Activated naive CD8-positive, alpha-beta T cell treated with anti-CD3 and anti-CD28 coated beads, Interleukin-2, amount 50 U/mL, for 16 hours (primary cell): ENCODE data around the gene MICAL1.
A peak's percentile ranks its signal among the peaks of the same experiment; 100 is the strongest.

Experiments
- DNase-seq: peaks from one replicate; pipeline ENCODE4 v3.0.0-alpha.2; 2020; ENCODE audit warnings: low read depth, low spot score

Gene MICAL1

DNA sequence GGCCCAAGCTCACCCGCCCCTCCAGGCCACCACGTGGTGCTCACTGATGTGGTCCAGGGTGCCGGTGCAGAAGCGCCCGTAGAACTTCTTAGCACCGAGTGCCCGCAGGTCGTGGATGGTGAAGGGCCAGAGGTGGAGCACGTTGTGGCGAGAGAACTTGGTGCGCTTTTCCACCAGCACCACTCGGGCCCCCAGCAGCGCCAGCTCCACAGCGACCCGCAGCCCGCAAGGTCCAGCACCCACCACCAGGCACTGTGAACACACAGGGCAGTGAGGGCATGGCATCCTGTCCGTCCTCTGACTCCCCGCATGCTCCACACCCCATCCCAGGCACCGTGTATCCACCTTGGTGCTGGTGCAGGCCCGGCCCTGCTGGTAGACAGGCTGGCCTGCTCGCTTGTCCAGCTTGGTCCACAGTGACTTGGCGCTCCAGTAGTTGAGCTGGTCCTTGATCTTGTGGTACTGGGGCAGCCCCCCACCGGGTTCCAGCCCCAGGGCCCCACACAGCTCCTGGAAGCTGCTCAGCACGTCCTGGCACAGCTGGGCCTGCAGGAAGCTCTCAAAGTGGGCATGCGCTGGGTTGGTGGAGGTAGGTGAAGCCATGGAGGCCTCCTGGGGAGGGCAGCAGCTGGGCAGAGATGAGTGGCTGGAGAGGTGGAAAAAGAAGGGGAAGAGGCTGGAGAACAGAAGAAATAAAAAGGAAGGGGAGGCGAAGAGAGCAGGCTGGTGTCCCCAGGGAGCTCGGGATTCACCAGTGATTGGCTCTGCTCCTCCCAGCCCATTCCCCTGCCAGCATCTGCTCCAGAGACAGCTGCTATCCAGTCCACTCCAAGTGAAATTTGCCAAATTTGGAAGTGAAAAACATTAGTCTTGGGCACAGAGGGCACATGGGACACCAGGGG is 1.7 kb downstream of the MICAL1 start:
- DNase-seq: no peak

DNA sequence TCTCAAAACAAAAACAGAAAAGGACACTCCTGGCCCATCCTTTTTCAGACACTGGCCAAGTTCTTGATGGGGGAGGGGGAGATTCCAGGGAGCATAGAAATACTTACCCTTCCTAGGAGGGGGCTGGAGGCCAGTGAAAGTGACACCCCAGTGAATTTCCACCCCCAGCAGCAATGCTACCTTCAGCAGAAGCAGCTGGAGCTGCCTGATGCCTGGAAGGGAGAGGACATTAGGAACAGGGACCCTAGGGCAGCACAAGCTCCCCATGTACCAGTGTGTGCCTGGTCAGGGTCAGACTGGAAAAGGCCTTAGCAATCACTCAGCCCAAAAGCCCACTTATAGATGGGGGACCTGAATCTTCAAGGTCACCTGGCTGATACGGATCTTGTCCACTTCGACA is 2.4 kb downstream of the MICAL1 start:
- DNase-seq: no peak

DNA sequence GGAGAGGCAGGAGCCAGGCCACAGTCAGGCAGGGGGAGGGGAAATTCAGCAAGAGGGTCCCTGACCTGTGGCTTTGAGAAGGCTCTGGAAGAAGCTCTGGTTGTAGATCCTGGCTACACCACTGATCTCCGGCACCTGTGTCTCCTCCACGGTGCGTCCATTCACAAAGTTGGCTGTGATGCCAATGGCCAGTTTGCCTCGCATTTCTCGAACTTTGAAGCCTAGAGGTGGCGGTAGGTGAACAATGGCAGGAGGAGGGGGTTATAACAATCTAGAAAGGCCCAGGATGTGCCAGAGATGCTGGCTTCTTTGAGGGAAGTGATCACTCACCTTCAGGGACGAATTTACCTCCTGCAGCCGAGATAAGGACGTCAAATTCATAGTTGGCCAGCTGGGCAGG is 3.4 kb downstream of the MICAL1 start:
- no peak for DNase-seq

DNA sequence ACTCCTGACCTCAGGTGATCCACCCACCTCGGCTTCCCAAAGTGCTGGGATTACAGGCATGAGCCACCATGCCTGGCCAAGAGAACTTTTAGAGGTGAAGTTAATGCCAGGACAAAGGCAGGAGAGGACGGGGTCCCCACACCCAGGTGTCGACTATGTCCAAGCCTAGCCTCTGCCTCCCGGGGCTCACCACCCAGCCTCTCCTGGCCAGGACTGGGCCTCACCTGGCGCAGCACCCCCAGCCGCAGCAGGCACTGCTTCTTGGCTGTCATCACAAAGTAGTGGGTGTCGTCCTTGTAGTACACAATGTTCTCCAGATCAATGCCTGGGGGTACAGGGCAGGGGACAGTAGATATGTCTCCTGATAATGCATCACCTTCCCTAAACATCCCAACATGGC is 4.2 kb downstream of the MICAL1 start:
- DNase-seq: no peak

DNA sequence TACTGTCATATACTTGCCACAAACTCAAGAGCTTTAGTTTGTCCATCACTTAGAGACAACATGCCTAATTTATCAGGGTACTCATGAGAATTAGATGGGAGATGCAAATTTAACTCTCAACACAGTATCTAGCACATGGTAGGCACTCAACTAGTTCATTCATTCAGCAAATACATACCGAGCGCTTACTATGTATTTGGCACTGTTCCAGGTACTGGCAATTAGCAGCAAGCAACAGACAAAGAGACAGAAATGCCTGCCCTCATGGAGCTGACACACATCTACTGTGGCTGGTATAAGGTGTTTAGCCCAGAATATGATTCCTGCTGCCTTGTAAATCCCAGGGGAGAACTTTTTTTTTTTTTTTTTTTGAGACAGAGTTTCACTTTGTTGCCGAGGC is 4.8 kb downstream of the MICAL1 start:
- no peak for DNase-seq

DNA sequence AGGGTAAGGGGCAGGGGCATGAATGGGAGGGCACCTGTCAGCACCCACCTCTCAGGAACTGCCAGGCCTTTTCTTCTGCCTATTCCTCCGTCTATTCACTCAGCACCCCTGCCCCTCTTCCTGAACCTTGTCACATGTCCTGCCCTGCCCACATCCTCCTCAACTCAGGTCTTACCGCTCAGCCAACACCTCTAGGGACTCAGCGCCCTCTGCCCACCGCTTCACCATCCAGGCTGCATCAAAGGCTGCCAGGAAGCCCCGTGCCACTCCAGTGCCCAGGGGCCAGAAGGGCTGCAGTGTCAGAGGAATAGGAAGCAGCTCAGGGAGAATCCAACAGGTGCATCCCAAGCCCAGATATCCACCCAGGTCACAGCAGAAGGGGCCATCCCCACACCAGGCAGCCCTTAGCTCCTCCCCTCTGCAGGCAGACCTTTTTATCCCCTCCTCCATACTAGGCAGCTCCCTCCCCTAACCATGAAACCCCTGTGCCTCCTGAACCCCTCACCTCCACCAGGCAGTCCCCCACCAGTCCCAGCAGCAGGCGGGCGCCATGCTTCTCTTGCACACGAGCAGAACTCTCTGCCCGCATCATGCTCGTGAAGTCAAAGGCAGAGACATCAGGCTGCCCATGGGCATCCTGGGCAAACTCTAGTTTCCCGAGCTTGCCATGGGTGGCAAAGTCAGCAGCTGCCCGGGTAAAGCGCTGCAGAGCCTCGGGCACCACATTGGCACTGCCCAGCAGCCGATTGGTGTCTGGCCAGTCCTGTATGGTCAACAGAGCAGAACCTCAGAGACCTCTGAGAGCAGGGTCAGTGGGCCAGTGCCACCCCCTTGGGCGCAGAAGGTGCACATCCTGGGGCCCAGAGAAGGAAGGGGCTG is 5.5 kb downstream of the MICAL1 start:
- no peak for DNase-seq

DNA sequence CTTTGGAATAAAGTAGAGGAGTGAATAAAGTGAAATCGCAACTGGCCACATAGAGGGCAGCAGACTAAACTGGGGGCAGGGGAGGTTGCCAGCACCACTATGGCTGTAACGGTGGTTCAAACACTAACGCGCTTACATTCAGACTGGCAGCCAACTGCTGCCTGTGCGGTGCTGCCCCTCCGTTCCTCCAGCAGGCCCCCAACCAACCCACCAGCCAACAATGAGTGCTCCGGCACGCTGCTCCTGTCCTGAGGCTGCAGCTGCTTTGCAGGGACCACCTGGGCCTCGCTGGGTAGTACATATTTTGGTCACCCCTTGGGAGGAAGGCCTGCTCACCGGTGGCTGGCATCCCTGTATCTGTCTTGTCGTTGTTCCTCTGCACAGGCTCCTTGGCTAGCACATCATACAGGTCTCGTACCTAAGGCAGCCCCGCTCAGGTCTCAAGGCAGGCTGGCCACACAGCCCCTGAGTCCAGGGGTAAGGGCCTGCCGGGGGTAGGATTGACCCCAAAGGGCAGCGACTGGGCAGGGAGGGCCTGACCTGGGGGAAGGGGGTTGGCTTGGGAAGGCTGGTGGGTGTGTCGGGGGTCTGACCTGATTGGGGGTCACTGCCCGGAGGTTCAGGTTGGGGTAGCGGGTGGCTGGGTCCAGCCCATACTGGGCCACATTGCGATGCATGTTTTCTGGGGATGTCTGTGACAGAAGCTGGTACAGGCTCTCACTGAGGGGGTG is 6.3 kb downstream of the MICAL1 start:
- no peak for DNase-seq

DNA sequence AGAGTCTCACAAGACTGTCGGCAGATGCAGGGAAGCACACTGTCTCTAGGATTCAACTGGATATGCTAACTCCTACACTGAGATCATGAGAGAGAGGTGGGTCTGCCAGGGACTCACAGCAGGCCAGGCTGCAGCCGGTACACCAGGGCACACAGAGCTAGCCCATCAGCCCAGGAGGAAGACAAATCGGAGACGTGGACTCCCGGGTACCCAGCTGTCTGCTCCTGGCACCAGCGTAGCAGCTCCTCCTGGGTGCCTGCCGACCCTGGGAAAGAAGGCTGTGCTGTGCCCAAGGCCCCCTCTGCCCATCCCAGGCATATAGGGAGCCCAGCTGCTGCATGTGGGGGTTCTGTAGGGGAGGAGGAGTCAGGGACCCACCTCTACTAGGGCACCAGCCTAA is 7.0 kb downstream of the MICAL1 start:
- no peak for DNase-seq

DNA sequence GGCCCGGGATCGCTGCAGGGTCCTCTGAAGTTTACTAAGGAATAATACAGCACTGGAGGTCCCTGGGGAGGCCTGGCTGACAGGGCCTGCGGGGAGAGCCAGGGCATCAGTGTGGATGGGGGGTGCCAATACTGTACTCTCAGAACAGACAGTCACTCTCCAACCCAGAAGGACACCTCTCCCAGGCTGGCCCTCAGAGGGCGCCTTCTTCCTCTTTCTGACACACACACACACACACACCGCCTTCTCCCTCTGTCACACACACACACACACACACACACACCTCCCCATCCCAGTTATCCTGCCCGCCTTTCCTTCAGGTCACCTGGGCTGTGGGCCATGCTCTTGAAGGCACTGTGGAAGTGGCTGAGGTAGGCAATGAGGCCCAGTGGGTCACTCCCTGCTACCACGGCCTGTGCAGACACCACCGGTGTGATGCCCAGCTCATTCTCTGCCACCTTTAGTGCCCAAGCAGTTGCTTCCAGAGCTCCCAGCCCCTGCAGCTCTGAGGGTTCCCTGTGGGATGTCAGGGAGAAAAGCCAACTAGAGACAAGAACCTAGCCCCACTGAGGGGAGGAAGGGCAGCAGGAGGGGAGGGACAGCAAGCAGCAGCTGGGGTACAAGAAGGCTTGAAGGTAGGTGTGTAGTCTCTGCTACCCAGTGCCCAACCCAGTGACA is 7.6 kb downstream of the MICAL1 start:
- DNase-seq: no peak

DNA sequence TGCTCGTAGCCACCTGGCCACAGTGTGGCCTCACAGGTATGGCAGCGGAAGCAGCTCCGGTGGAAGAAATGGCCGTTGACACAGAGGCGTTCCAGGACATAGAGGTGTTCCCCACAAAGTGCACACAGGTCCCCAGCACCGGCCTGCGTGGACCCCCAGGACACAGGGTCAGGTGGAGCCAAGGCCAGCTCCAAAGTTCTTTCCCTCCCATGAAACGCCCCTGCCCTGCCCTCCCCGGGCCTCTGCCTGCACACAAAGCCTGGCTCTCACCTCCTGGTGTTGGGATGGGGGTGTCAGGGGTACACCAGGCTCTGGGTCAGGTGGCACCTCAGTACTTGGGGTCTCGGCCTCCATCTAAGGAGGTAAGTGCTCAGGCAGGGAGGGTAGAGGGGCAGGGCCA is 8.5 kb downstream of the MICAL1 start:
- no peak for DNase-seq

DNA sequence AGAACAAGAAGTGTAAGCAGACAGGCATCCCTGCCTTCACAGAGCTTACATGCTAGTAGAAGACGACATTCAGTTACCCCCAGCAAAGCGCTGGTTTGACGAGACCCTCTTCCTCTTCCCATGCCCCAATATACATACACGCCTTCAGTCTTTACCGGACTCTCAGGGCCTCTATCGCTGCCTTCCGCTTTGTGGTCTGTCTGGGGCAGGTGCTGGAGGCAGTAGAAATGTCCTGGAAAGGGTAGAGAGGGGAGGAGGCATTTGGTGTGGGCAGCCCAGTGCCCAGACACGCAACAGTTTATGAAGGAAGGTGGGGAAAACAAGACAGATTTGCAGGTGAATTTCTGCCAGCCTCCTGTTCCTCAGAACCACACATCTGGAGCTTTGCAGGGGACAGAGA is 9.0 kb downstream of the MICAL1 start:
- DNase-seq: no peak

DNA sequence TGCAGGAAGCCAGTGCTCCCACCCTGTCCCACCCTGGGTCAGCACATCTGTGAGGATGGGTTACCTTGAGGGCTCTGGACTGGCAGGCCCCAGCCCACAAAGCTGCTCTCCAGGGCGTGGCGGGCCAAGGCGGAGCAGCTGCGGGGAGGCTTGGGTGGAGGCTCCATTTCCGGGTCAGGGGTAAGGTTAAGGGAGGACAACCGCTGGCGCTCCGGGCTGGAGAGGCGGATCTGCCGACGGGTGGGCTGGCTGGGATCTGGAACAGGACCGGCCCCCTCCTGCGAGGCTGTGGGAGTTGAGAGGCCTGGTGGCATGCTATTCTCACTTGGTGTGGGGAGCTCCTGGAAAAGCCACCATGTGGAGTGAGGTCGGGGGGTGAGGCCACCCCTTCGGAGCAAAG is 9.5 kb downstream of the MICAL1 start:
- no peak for DNase-seq

DNA sequence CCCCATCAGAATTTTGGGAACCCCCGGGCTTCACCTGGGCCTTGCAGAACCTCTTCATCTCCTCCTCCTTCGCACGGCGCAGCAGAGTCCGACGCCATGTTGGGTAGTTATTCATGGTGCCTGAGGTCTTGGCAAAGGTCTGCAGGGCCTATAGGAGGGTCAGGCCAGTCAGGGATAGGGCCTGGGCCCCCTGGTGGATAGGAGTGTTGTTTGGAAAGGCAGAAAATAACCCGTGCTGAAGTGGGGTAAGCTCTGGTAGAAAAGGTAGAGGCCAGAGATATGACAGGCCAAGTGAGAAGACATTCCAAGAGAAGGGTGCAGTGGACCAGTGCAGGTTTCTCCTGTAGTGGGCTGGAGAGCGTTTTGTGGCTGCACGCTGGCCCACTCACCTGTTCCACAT is 10.2 kb downstream of the MICAL1 start:
- no peak for DNase-seq

DNA sequence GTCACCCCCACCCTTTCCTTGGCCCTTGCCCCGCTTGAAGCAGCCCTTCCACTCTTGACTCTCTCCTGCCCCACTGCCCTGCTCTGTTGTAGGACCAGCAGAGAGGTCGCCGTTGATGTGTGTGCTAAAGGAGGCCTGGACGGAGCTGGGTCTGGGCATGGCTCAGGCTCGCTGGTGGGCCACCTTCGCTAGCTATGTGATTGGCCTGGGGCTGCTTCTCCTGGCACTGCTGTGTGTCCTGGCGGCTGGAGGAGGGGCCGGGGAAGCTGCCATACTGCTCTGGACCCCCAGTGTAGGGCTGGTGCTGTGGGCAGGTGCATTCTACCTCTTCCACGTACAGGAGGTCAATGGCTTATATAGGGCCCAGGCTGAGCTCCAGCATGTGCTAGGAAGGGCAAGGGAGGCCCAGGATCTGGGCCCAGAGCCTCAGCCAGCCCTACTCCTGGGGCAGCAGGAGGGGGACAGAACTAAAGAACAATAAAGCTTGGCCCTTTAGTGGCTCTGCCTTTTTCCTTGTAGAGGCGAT is 12.1 kb downstream of the MICAL1 start:
- DNase-seq: no peak

DNA sequence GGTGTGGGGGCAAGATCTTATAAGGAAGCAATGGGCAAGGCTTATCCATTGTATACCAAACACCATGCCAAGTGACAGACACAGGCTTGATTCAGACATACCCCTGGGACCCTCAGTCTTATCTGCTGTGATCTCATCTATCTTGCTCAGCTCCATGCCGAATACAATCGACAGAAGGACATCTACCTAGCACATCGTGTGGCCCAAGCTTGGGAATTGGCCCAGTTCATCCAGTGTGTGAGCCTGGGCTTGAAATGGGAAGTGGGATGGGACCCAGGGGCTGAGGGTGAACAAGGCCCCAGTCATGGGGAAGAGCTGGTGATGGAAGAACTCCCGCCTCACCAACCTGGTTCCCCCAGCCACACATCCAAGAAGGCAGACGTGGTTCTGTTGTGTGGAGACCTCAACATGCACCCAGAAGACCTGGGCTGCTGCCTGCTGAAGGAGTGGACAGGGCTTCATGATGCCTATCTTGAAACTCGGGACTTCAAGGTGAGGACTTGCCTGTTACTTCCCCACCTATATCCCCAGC is 13.1 kb downstream of the MICAL1 start:
- no peak for DNase-seq

DNA sequence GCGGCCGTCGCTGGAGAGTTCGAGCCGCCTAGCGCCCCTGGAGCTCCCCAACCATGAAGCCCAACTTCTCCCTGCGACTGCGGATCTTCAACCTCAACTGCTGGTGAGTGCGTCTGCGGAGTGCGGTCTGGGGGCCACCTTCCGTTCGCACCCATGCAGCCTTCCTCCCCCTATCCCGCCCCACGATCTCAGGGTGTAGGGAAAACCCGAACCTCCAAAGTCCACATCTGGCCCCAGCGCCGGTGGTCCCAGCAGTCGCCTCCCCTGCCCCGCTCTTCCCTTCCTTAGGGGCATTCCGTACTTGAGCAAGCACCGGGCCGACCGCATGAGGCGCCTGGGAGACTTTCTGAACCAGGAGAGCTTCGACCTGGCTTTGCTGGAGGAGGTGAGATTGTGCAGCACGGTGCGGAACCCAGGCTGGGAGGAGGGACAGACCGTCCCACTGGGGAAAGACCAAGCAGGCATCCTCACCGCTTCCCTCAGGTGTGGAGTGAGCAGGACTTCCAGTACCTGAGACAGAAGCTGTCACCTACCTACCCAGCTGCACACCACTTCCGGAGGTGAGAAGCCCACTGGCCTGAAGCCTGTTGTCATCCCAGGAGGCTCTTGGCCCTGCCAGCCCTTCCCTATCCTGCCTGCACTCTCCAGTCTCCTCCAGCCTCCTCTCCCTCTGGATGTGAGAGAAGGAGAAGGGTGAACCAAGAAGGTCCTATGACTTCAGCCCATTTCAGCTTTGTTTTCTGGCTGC is 14.3 kb downstream of the MICAL1 start:
- no peak for DNase-seq

DNA sequence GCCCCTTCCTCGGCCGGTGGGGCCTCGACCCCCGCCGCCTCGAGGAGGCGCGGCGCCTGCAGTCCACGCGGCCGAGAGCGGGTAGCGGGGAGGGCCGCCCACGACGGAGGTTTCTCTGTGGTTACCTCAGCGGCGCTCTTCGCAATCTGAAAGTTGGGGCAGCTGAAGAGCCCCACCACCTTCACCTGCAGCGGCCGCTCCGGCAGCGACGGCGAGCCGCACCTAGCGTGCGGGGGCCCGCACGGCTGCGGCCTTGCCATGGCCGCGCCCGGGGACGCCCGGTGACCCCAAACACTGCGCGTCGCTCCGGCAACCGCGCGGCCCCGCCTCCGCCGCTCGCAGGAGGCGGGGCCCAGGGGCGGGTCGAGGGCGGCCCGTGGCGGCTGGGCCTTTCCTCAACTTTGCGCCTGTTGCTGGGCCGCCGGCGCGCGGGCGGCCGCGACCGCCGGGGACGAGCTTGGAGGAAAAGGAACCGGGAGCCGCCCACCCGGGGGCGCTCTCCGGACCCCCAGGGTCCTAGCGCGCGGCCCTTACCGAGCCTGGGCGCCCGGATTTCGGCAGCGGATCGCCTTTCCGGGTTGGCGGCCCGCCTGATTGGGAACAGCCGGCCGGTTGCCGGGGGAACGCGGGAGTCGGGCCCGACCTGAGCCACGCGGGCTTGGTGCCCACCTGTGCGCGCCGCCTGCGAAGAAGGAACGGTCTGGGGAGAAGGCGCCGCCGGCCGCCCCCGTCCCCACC is 15.1 kb downstream of the MICAL1 start, which contains the start of the genes PPIL6 and SMPD2:
Gene PPIL6 (minus strand): TSS at position 298 of the 738 bp plus-strand sequence. CDS start 38 bp downstream, at position 260.
Gene SMPD2 (plus strand): TSS at position 394 of the 738 bp plus-strand sequence. CDS start 398 bp downstream, outside the sequence.
- DNase-seq: peak; percentile 52

DNA sequence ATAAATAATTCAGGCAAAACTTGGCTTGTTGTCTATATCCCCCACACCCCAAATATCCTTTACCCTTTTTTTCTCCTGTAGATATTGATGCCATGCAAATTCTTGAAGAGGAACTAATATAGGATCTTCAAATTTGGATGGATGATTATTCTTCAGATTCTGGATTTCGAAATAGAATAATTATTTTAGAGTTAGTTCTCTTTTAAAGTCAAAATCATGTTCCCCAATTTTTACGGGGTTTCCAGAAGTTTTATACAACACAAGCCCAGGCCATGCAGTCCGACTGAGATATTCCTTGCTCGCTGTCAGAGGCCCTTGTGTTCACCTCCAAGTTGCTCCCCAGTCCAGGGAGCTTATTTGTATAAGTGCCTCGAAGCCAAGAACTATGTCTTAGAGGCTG is 19.5 kb downstream of the MICAL1 start:
- DNase-seq: no peak

DNA sequence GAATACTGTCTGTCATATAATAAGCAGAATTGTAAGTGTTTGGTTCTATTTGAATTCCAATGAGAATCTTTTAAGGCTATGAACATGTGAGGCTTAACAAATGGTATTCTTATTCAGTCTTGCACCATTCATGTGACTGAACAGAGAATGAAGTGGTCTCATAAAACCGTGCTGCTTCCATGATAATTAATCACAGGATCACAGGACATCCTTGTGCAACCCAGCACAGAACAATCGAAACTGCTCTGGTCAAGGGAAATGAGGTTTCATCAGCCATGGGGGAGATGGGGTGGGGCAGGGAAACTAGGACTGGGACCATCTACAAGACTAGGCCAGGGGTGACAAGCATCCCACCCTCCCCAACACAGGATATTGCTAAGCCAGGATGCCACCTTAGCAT is 21.1 kb downstream of the MICAL1 start:
- no peak for DNase-seq
